Inflammatory macrophage treated with lipopolysaccharide for 4 hours (primary cell): ENCODE measurements around the gene ZBTB46.

Source experiments
- DNase-seq: peaks from one replicate; pipeline ENCODE4 v3.0.0-alpha.2; 2020

The ZBTB46 gene

GRCh38 chr20:63765082-63765873 lies 65.8 kb downstream of the ZBTB46 start:
- DNase-seq = no peak

- no peak for DNase-seq
Observed at GRCh38 chr20:63759377-63759901, 71.6 kb downstream of the ZBTB46 start.

- DNase-seq = no peak
Observed at GRCh38 chr20:63758152-63758551, 72.9 kb downstream of the ZBTB46 start.

GRCh38 chr20:63756648-63756991 lies 74.4 kb downstream of the ZBTB46 start:
- DNase-seq = no peak

GRCh38 chr20:63755933-63756647 lies 75.0 kb downstream of the ZBTB46 start:
- no peak for DNase-seq

GRCh38 chr20:63754008-63754407 lies 77.1 kb downstream of the ZBTB46 start:
- DNase-seq = no peak

GRCh38 chr20:63753381-63753780 lies 77.7 kb downstream of the ZBTB46 start:
- DNase-seq = no peak

GRCh38 chr20:63752411-63753101 lies 78.5 kb downstream of the ZBTB46 start:
- no peak for DNase-seq

- DNase-seq = no peak
Observed at GRCh38 chr20:63751471-63752271, 79.4 kb downstream of the ZBTB46 start.

GRCh38 chr20:63750807-63751470 lies 80.1 kb downstream of the ZBTB46 start:
- DNase-seq = no peak

GRCh38 chr20:63749597-63750508 lies 81.2 kb downstream of the ZBTB46 start:
- DNase-seq = no peak

GRCh38 chr20:63748934-63749270 lies 82.2 kb downstream of the ZBTB46 start:
- DNase-seq = no peak

- DNase-seq = no peak
Observed at GRCh38 chr20:63748070-63748933, 82.8 kb downstream of the ZBTB46 start.

GRCh38 chr20:63747622-63748069 lies 83.4 kb downstream of the ZBTB46 start:
- DNase-seq = no peak

- DNase-seq = no peak
Observed at GRCh38 chr20:63746751-63747315, 84.2 kb downstream of the ZBTB46 start.

GRCh38 chr20:63745961-63746731 lies 84.9 kb downstream of the ZBTB46 start:
- DNase-seq = no peak

GRCh38 chr20:63745424-63745805 lies 85.6 kb downstream of the ZBTB46 start:
- DNase-seq = no peak

- no peak for DNase-seq
Observed at GRCh38 chr20:63744574-63745423, 86.3 kb downstream of the ZBTB46 start.
